KOPT-K1 (cell line): ENCODE data around the gene NUB1.

Experiments
- H3K27ac ChIP-seq: fragments of 200-600 bp; sonication (generic); 2 replicates; pipeline ENCODE4 v1.5.1; 2016; ENCODE audit warnings: antibody characterized with exemption, mild to moderate bottlenecking, low read depth, low read length; ENCODE audit not compliant: poor library complexity, severe bottlenecking
- H3K36me3 ChIP-seq: fragments of 200-600 bp; sonication (generic); 2 replicates; pipeline ENCODE4 v1.5.1; 2017; ENCODE audit warnings: antibody characterized with exemption, mild to moderate bottlenecking, low read length, moderate library complexity; ENCODE audit not compliant: insufficient read depth
- H3K9me3 ChIP-seq: fragments of 200-600 bp; sonication (generic); 2 replicates; pipeline ENCODE4 v1.5.1; 2017; ENCODE audit warnings: antibody characterized with exemption, low read length, mild to moderate bottlenecking; ENCODE audit not compliant: insufficient read depth, poor library complexity, severe bottlenecking

NUB1 gene

GRCh38 chr7:151416112-151416940 is 74.7 kb downstream of the NUB1 start:
- Histone ChIP-seq H3K27ac (no peak overlapping the region), H3K36me3 (no peaks in the 10 kb centered on the region), H3K9me3 (peaks cover 22% of the 10 kb centered on the region)

- H3K27ac ChIP-seq, result no peak overlapping the region
Measured at GRCh38 chr7:151416941-151417315, 75.3 kb downstream of the NUB1 start.

DNA sequence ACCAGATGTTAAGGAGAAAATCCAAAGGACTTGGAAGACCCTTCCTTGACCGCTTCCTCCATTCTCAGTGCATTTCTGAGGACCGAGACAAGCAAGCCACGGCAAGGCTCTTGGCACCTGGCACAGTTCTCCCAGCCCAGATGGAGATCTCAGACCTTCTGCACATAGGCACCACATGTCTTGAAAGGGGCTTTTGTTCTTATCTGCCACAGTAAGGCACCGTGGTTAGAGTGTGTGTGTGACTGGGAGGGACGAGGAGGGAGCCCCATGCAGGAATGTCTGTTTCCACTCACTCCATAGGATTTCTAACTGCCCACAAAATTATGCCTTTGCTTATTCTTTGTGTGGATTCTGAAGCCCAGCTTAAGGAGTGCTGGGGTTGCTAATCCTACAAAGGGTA is 78.5 kb downstream of the NUB1 start:
- Histone ChIP-seq H3K27ac (no peak overlapping the region), H3K36me3 (no peaks in the 10 kb centered on the region), H3K9me3 (peaks cover 38% of the 10 kb centered on the region)

More at GRCh38 chr7:151416941-151417315, 75.3 kb downstream of the NUB1 start:
- Histone ChIP-seq H3K9me3 (peaks cover 28% of the 10 kb centered on the region), H3K36me3 (no peaks in the 10 kb centered on the region)

DNA sequence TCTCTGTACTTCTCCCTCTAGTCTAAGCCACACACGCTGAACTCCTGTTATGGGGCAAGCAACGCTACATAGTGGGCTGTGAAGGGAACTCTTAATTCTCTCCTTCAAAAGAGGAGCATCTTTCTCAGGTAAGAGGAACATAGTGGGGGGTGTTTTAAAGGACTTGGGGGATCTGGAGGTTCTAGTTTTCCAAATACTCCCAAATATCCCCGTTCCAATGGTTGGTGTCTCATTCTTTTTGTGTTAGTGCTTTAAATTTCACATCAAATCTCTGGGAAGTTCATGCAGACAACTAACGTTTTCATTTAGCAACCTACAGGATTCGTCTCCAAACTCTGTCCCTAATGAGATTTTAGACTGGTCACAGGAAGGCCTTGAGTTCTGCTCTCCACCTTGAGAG is 80.6 kb downstream of the NUB1 start:
- Histone ChIP-seq H3K9me3 (peaks cover 38% of the 10 kb centered on the region), H3K27ac (no peak overlapping the region)

DNA sequence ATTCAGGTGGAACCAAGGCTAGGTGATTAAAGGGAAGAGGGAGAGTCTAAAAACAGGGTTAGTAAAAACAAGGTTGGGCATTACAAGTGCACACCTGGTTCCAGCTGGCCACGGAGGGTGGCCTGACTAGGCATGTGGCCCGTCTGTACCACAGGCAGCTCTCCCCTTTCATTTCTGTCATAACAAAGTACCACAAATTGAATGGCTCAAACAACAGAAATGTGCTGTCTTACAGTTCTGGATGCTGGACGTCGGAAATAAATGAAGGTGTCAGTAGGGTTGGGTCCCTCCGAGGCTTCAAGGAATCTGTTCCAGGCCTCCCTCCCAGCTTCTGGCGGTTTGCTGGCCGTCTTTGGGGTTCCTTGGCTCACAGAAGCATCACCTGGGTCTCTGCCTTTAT is 81.6 kb downstream of the NUB1 start:
- no peak overlapping the region for H3K27ac ChIP-seq
- no peaks in the 10 kb centered on the region for H3K36me3 ChIP-seq
- H3K9me3 ChIP-seq, result peaks cover 38% of the 10 kb centered on the region

More for the DNA sequence above, 80.6 kb downstream of the NUB1 start:
- no peaks in the 10 kb centered on the region for H3K36me3 ChIP-seq

DNA sequence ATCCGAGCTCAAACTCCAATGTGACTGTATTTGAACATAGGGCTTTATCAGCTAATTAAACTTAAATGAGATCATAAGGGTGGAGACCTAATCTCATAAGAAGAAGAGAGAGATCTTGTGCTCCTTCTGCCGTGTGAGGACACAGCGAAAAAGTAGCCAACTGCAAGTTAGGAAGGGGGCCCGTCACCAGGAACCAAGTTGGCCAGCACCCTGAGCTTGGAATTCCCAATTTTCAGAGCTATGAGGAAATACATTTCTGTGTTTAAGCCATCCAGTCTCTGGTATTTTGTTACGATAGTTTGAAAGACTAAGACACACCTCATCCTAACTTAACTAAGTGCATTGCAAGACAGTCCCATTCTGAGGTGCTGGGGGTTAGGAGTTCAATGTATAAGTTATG is 82.3 kb downstream of the NUB1 start:
- Histone ChIP-seq H3K36me3 (no peaks in the 10 kb centered on the region), H3K9me3 (peaks cover 34% of the 10 kb centered on the region), H3K27ac (no peak overlapping the region)

DNA sequence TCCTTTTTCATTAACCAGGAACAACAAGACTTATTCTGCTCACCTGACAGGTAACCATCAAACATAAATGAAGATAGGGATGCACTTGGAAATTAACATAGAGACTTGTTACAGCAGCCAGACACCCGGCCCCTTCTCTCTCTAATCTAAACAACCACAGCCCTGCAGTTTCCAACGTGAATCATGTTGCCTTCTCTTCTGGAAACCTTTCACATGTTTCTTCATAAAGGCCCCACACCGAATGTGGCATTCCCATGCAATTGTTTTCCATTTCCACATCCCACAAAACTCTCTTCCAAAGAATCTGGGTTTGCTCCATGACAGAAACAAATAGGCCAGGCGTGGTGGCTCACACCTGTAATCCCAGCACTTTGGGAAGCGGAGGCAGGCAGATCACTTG is 83.2 kb downstream of the NUB1 start:
- Histone ChIP-seq H3K27ac (no peak overlapping the region), H3K9me3 (peaks cover 29% of the 10 kb centered on the region), H3K36me3 (no peaks in the 10 kb centered on the region)

DNA sequence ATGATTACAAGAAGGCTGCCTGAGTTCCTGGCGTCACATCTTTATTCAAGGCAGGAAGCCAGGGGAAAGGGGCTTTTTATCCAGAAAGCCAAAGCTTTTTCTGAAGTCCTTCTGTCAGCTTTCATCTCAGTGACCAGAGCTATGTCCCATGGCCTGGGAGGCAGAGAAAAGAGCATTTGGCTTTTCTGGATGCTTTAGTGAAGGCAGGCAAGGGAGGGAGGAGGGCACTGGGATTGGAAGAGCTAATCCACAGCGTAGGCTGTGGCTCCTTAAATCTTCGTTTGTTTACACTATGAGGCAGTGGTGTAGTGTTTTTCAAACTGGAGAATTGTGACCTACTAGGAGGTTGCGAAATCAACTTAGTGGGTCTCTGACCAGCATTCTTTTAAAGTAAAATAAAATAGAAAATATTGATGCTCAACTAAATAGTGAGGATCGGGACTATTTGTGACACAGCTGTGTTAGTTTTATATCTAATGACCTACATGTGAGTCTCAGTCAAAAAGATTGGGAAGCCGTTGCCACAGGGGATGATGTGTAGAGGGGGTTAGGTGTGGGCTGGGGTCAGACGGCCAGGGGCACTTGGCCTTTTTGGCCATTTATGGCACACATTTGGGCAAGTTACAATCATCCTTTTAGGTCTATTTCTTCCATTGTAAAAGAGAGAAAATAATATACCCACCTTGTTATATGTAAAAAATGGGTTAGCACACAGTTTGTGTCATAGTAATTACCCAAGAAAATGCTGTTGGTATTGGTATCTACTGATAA is 84.2 kb downstream of the NUB1 start:
- H3K9me3 ChIP-seq, result peaks cover 18% of the 10 kb centered on the region
- H3K36me3 ChIP-seq, result no peaks in the 10 kb centered on the region
- H3K27ac ChIP-seq, result no peak overlapping the region

DNA sequence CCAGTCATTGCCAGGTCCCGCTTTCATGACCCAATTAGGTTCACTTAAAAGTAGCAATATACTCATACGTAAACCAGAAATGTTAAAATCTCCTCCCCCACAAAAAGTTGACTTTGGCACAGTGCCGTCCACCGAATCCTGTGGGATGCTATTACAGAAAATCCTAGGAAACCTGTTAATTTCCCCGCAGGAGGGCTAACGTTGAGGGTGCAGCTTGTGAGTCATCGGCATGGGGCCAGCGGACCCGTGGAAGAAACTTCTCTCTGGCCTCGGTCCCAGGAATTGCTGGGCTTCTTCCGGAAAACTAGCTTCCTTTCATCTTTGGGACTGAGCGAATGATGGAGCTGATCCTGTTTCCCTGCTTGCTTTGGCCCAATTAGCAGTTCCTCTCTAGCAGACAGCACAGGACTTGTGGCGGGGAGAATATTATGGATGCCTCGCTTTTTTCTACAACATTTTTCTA is 84.9 kb downstream of the NUB1 start:
- Histone ChIP-seq H3K36me3 (no peaks in the 10 kb centered on the region), H3K9me3 (peaks cover 14% of the 10 kb centered on the region), H3K27ac (no peak overlapping the region)

GRCh38 chr7:151426904-151427704 is 85.5 kb downstream of the NUB1 start:
- Histone ChIP-seq H3K9me3 (peaks cover 8% of the 10 kb centered on the region), H3K36me3 (no peaks in the 10 kb centered on the region), H3K27ac (peak overlapping the region; percentile 66)

GRCh38 chr7:151427705-151428377 is 86.2 kb downstream of the NUB1 start:
- Histone ChIP-seq H3K27ac (peak overlapping the region; percentile 66), H3K9me3 (peaks cover under 1% of the 10 kb centered on the region)

More at GRCh38 chr7:151427705-151428377, 86.2 kb downstream of the NUB1 start:
- no peaks in the 10 kb centered on the region for H3K36me3 ChIP-seq
